Measurements from ENCODE around the gene MARCHF6. TPM values are rescaled to one million over a fixed set of nuclear protein-coding genes. Genes with fewer than 3 reads are reported as not detected.

MARCHF6 gene
- total and polyA plus RNA-seq, 9 of the 15 experiments (the other 6 are each of a cell fraction or from before 2014, with no cell fraction given): 74.1 to 456 (median 116) TPM

DNA sequence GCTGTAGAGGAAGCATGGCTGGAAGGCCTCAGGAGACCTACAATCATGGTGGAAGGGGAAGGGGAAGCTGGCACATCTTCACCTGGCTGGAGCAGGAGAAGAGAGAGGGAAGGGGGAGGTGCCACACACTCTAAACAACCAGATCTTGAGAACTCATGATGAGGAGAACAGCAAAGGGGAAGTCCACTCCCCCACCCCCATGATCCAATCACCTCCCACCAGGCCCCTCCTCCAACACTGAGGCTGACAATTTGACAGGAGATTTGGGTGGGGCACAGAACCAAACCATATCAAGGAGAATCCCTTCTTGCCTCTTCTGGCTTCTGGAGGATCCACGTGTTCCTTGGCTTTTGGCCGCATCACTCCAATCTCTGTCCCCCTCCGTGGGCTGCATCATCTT lies 32.7 kb upstream of the MARCHF6 start (continued):
- TF ChIP-seq GABPB2 (CRISPR knock-in tag; conservative IDR thresholded peaks at IDR 0.05): no peak
- TF ChIP-seq PCBP2 (IDR thresholded peaks at IDR 0.05; ENCODE audit: low read depth, low read length, poor library complexity, severe bottlenecking): no peak
- TF ChIP-seq HIVEP1 (CRISPR knock-in tag; IDR thresholded peaks at IDR 0.05): no peak
- TF ChIP-seq, protein P1, sequence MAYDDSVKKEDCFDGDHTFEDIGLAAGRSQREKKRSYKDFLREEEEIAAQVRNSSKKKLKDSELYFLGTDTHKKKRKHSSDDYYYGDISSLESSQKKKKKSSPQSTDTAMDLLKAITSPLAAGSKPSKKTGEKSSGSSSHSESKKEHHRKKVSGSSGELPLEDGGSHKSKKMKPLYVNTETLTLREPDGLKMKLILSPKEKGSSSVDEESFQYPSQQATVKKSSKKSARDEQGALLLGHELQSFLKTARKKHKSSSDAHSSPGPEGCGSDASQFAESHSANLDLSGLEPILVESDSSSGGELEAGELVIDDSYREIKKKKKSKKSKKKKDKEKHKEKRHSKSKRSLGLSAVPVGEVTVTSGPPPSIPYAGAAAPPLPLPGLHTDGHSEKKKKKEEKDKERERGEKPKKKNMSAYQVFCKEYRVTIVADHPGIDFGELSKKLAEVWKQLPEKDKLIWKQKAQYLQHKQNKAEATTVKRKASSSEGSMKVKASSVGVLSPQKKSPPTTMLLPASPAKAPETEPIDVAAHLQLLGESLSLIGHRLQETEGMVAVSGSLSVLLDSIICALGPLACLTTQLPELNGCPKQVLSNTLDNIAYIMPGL (CRISPR knock-in tag; IDR thresholded peaks at IDR 0.05): no peak
- peak in 1 of 2 experiments; percentile 66; a peak in 2 of 4 replicates for TF ChIP-seq HDAC1 (IDR thresholded peaks at IDR 0.05)
- no peak for TF ChIP-seq ESRRB (CRISPR knock-in tag; IDR thresholded peaks at IDR 0.05; ENCODE audit: borderline replicate concordance)
- peak; percentile 59 for TF ChIP-seq EGR1 (conservative IDR thresholded peaks at IDR 0.05)
- no peak for TF ChIP-seq NFATC3 (IDR thresholded peaks at IDR 0.05)
- no peak for TF ChIP-seq ZNF780A (CRISPR knock-in tag; IDR thresholded peaks at IDR 0.05)
- TF ChIP-seq HSF4 (CRISPR knock-in tag; IDR thresholded peaks at IDR 0.05; ENCODE audit: borderline replicate concordance): no peak
- TF ChIP-seq PTRF (tag; IDR thresholded peaks at IDR 0.05): no peak
- peak in 1 of 2 experiments; percentile 82; a peak in 1 of 4 replicates for TF ChIP-seq RCOR1 (IDR thresholded peaks at IDR 0.05; ENCODE audit: borderline replicate concordance in 1 of 2, low read depth in 2 of 2, low read length in 2 of 2)
- TF ChIP-seq, protein P2, sequence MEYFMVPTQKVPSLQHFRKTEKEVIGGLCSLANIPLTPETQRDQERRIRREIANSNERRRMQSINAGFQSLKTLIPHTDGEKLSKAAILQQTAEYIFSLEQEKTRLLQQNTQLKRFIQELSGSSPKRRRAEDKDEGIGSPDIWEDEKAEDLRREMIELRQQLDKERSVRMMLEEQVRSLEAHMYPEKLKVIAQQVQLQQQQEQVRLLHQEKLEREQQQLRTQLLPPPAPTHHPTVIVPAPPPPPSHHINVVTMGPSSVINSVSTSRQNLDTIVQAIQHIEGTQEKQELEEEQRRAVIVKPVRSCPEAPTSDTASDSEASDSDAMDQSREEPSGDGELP (CRISPR knock-in tag; IDR thresholded peaks at IDR 0.05; ENCODE audit: borderline replicate concordance): no peak
- TF ChIP-seq, protein P3, sequence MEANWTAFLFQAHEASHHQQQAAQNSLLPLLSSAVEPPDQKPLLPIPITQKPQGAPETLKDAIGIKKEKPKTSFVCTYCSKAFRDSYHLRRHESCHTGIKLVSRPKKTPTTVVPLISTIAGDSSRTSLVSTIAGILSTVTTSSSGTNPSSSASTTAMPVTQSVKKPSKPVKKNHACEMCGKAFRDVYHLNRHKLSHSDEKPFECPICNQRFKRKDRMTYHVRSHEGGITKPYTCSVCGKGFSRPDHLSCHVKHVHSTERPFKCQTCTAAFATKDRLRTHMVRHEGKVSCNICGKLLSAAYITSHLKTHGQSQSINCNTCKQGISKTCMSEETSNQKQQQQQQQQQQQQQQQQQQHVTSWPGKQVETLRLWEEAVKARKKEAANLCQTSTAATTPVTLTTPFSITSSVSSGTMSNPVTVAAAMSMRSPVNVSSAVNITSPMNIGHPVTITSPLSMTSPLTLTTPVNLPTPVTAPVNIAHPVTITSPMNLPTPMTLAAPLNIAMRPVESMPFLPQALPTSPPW (CRISPR knock-in tag; IDR thresholded peaks at IDR 0.05): peak; percentile 58
- TF ChIP-seq SP1 (CRISPR knock-in tag; IDR thresholded peaks at IDR 0.05): no peak
- TF ChIP-seq, protein P4, sequence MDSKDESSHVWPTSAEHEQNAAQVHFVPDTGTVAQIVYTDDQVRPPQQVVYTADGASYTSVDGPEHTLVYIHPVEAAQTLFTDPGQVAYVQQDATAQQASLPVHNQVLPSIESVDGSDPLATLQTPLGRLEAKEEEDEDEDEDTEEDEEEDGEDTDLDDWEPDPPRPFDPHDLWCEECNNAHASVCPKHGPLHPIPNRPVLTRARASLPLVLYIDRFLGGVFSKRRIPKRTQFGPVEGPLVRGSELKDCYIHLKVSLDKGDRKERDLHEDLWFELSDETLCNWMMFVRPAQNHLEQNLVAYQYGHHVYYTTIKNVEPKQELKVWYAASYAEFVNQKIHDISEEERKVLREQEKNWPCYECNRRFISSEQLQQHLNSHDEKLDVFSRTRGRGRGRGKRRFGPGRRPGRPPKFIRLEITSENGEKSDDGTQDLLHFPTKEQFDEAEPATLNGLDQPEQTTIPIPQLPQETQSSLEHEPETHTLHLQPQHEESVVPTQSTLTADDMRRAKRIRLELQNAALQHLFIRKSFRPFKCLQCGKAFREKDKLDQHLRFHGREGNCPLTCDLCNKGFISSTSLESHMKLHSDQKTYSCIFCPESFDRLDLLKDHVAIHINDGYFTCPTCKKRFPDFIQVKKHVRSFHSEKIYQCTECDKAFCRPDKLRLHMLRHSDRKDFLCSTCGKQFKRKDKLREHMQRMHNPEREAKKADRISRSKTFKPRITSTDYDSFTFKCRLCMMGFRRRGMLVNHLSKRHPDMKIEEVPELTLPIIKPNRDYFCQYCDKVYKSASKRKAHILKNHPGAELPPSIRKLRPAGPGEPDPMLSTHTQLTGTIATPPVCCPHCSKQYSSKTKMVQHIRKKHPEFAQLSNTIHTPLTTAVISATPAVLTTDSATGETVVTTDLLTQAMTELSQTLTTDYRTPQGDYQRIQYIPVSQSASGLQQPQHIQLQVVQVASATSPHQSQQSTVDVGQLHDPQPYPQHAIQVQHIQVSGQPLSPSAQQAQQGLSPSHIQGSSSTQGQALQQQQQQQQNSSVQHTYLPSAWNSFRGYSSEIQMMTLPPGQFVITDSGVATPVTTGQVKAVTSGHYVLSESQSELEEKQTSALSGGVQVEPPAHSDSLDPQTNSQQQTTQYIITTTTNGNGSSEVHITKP (IDR thresholded peaks at IDR 0.05; ENCODE audit: partially characterized antibody): peak; percentile 57
- no peak for TF ChIP-seq TAF9B (IDR thresholded peaks at IDR 0.05; ENCODE audit: partially characterized antibody)
- TF ChIP-seq NFRKB (IDR thresholded peaks at IDR 0.05; ENCODE audit: low read depth): no peak
- TF ChIP-seq, protein P5, sequence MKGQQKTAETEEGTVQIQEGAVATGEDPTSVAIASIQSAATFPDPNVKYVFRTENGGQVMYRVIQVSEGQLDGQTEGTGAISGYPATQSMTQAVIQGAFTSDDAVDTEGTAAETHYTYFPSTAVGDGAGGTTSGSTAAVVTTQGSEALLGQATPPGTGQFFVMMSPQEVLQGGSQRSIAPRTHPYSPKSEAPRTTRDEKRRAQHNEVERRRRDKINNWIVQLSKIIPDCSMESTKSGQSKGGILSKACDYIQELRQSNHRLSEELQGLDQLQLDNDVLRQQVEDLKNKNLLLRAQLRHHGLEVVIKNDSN (CRISPR knock-in tag; IDR thresholded peaks at IDR 0.05): no peak
- no peak for TF ChIP-seq GABPB1 (CRISPR knock-in tag; IDR thresholded peaks at IDR 0.05)
- no peak for TF ChIP-seq MED1 (CRISPR knock-in tag; IDR thresholded peaks at IDR 0.05; ENCODE audit: borderline replicate concordance)
- peak; percentile 39; the same call in 1 of the 2 replicates for TF ChIP-seq ATF7 (IDR thresholded peaks at IDR 0.05)
